ENCODE data around the gene MYO5A. TPM values are rescaled to one million over a fixed set of nuclear protein-coding genes. Genes with fewer than 3 reads are reported as not detected.

MYO5A gene
- total RNA-seq, 4 donors from 2014 or later = 5.8 to 51.2 (median 10.2) TPM

- peaks cover 4 to 10% of the 10 kb centered on the region in 2 donors for H3K4me1 ChIP-seq
- DNase-seq = no peak
- in situ Hi-C loops (cut with MboI; ENCODE audit: low sequenced_read_pairs in 4 of 4) = no loop called here
- H3K27ac ChIP-seq = peak overlapping the region in 3 of 4 donors; percentile 24 to 63 (median 44)
- H3K4me3 ChIP-seq = no peak overlapping the region
- ATAC-seq = no peak
- no peaks in the 10 kb centered on the region for H3K9me3 ChIP-seq
- H3K36me3 ChIP-seq = peaks cover 0 to 64% of the 10 kb centered on the region in 2 donors
- intact Hi-C loops (cut with DNase I; ENCODE audit: low total_unique reads) = no loop called here
- TF ChIP-seq POLR2A (IDR thresholded peaks at IDR 0.05) (no peak), CTCF (IDR thresholded peaks at IDR 0.05 in 4 of 5, conservative IDR thresholded peaks at IDR 0.05 in 1 of 5) (no peak)
- H3K27me3 ChIP-seq = no peaks in the 10 kb centered on the region
Measured at GRCh38 chr15:52378746-52379394, 149.8 kb downstream of the MYO5A start.

DNA sequence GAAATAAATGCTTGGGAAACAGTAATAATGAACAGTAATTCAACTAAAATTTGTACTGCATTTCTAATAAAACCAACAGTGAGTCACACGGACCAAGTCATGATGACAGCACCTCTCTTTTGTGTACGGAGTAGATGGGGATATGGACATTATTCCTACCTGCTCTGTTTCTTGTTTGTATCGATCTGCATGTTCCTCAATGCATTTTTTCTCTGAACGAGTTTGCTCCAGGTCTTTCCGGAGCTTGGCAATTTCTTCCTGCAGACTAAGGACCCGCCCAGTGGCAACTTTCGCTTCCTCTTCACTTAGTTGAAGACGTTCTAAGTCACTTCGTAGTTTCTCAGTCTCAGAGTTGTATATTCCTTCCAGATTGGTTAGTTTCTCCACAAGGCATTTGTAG lies 158.7 kb downstream of the MYO5A start:
- ATAC-seq (peak in 1 of 2 donors; percentile 24), DNase-seq (no peak)
- peaks cover 0 to 13% of the 10 kb centered on the region in 2 donors for H3K4me1 ChIP-seq
- intact Hi-C loops (cut with DNase I; ENCODE audit: low total_unique reads) = no loop called here
- no peaks in the 10 kb centered on the region for H3K9me3 ChIP-seq
- H3K27ac ChIP-seq = peak overlapping the region; percentile 41 to 77 (median 70)
- H3K36me3 ChIP-seq = peaks cover 0 to 35% of the 10 kb centered on the region in 2 donors
- no peaks in the 10 kb centered on the region for H3K27me3 ChIP-seq
- no peak overlapping the region for H3K4me3 ChIP-seq
- TF ChIP-seq CTCF (IDR thresholded peaks at IDR 0.05 in 4 of 5, conservative IDR thresholded peaks at IDR 0.05 in 1 of 5) = no peak
- TF ChIP-seq POLR2A (IDR thresholded peaks at IDR 0.05) = no peak
- in situ Hi-C loops (cut with MboI; ENCODE audit: low sequenced_read_pairs in 4 of 4) = no loop called here

GRCh38 chr15:52369455-52369854 lies 159.2 kb downstream of the MYO5A start:
- ATAC-seq (peak; percentile 87 to 92), DNase-seq (no peak)
- Histone ChIP-seq H3K27me3 (no peaks in the 10 kb centered on the region), H3K4me3 (no peak overlapping the region), H3K4me1 (peaks cover 0 to 13% of the 10 kb centered on the region in 2 donors), H3K36me3 (peaks cover 0 to 35% of the 10 kb centered on the region in 2 donors), H3K9me3 (no peaks in the 10 kb centered on the region), H3K27ac (peak overlapping the region; percentile 41 to 77 (median 70))
- TF ChIP-seq CTCF (IDR thresholded peaks at IDR 0.05 in 4 of 5, conservative IDR thresholded peaks at IDR 0.05 in 1 of 5) (no peak), POLR2A (IDR thresholded peaks at IDR 0.05) (no peak)
- intact Hi-C loops (cut with DNase I; ENCODE audit: low total_unique reads) = loop anchor here (5.0 kb wide), 1 partner anchor 93 kb away; no protein-coding TSS in a partner anchor
- in situ Hi-C loops (cut with MboI; ENCODE audit: low sequenced_read_pairs in 4 of 4) = no loop called here

- H3K4me1 ChIP-seq = peaks cover 0 to 13% of the 10 kb centered on the region in 2 donors
- H3K36me3 ChIP-seq = peaks cover 0 to 35% of the 10 kb centered on the region in 2 donors
- H3K9me3 ChIP-seq = no peaks in the 10 kb centered on the region
- intact Hi-C loops (cut with DNase I; ENCODE audit: low total_unique reads) (loop anchor here (5.0 kb wide), 1 partner anchor 93 kb away; no protein-coding TSS in a partner anchor), in situ Hi-C loops (cut with MboI; ENCODE audit: low sequenced_read_pairs in 4 of 4) (no loop called here)
- TF ChIP-seq POLR2A (IDR thresholded peaks at IDR 0.05) = no peak
- TF ChIP-seq CTCF (IDR thresholded peaks at IDR 0.05 in 4 of 5, conservative IDR thresholded peaks at IDR 0.05 in 1 of 5) = no peak
- no peak overlapping the region for H3K4me3 ChIP-seq
- H3K27me3 ChIP-seq = no peaks in the 10 kb centered on the region
- DNase-seq (no peak), ATAC-seq (peak; percentile 29 to 34)
- peak overlapping the region; percentile 41 to 77 (median 70) for H3K27ac ChIP-seq
Measured at GRCh38 chr15:52369030-52369429, 159.7 kb downstream of the MYO5A start.

Measured in gastrocnemius medialis (tissue), 4 donors.